COR-L47 (cell line): ENCODE data around the gene ERP29.
"Not testable (repeated sequence)": the region's sequence is repeated elsewhere in the genome, so short reads cannot be mapped to it uniquely, and the experiment has no call there.

Source experiments
- DNase-seq: peaks from one replicate; lab custom pipeline; 2025; lab: John Stamatoyannopoulos, UW

The ERP29 gene

GRCh38 chr12:112004041-112004440, 9.2 kb upstream of the ERP29 start:
- no peak for DNase-seq

DNA sequence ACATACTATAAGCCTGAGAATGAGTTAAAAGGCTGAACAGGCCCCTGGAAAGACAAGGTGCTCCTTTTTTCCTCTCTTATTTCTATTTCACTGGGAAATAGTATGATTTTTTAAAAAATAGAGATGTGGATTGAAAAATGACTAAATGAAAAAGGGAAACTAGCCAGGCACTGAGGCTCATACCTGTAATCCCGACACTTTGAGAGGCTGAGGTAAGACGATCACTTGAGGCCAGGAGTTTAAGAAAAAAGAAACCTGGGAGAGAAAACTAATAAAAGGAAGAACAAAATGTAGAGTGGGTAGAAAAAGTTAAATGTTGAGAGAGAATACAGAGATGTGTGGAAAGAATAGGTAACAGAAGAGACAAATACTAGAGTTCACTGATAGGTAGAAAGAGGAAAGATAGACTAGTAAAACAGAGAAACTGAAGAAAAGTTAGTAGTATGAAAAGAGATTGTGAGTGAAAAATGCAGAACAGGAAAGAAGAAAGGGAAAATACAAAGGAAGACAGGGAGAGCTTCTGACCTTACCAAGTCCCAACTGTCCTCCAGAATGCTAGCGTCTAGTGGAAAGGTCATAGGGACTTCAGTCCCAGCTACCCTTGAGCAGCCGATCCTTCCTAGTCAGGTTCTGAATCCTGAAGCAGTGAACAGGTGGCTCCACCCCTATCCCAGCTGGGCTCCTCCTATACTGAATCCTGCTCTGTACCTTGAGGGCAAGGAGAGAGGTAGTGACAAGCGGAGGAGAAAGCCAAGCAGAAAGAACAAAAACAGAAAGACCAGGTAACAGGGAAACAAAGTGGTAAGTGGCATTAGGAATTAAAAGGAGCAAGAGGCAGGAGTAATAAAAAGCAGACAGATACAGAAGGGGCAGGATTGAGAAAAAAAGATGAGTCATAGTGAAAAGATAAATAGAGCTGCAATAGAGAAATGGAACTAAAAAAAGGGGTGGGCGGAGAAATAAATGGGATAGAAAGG, 7.5 kb upstream of the ERP29 start:
- peak; percentile 2 for DNase-seq

DNA sequence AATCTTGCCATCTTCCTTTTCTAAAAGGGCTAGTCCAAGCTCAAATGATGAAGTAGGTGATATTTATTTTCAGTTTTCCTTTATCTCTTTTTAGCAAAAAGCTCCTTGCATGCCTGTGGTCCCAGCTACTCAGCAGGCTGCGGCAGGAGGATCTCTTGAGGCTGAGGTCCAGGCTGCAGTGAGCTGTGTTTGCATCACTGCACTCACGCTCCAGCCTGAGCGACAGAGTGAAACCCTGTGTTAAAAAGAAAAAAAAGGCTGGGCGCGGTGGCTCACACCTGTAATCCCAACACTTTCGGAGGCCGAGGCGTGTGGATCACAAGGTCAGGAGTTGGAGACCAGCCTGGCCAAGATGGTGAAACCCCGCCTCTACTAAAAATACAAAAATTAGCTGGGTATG, 5.3 kb upstream of the ERP29 start:
- DNase-seq: no peak

DNA sequence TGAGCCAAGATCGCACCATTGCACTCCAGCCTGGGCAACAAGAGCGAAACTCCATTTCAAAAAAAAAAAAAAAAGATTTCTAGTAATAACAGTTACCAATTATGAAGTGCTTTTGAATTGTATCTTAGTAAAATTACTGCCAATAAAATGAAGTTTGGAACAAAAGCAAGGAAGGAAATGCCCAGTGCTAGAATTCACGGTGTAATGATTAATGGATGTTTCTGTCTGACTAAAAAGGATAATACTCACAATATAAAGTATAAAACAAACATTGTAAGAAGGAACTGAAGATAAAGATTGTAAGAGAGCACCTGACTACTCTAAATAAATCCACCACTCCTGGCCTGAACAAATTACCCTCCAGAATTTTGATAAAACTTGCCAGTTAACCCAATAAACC, 4.3 kb upstream of the ERP29 start:
- no peak for DNase-seq

GRCh38 chr12:112009596-112009995, 3.6 kb upstream of the ERP29 start:
- DNase-seq: not testable (repeated sequence)

DNA sequence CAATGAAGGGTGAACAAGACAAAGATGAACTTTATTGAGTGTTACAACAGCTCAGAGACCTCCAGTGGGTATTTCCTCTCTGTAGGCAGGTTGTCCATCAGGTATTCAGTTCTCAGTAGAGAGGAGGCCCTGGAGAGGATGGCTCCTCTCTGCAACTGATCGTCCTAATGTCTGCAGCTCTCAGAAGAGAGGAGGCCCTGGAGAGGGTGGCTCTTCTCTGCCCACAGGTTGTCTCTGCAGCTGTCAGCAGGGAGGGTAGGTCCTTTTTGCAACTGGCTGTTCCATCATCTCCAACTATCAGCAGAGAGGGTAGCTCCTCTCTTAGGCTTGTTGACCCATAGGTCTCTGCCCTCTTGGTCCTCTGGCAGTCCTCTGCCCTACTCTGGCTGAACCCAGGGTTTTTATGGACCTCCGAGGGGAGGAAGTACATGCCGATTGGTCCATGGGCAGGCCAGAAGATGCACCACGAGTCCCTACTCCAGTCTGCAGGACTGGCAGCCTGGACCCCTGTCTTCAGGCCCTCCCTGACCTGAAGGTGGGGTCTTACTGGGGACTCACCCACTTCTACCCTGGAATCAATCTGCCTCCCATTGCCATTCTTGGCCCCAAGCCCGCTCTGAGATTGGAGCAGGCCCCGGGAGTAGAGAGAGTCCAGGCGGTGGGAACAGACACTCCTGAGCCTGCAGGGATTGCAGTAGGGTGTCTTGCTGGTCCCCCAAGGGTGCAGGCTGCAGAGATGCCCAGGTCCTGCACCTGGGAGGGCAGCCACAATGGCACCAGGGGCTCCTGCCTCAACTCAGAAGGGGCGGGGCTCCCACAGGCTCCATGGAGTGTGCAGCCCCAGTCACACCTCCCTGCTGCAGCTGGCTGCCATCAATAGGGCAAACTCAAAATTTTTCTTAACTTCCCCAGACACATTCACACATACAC, 2.5 kb upstream of the ERP29 start:
- no peak for DNase-seq

GRCh38 chr12:112011685-112012084, 1.5 kb upstream of the ERP29 start:
- no peak for DNase-seq

- peak; percentile 84 for DNase-seq
Measured at GRCh38 chr12:112013601-112014402, 576 bp downstream of the ERP29 start.

DNA sequence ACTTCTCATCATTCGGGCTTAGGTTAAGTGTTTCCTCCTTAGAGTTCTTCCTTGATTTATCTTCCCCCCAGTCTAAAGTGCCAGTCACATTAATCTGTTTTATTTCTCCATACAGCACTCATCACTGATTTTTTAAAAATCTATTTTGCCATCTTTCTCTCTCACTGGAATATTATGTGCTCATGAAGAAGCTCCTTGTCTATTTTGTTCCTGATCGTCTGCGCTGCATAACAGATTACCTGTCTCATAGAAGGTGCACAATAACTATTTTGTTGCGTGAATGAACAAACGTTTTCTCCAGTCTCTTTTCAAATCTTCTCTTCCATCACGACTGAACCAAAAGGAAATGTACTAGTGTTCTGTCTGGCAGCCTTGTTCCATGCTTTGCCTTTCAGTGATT, 2.7 kb downstream of the ERP29 start:
- DNase-seq: no peak

- no peak for DNase-seq
Measured at GRCh38 chr12:112017041-112017440, 3.8 kb downstream of the ERP29 start.

DNA sequence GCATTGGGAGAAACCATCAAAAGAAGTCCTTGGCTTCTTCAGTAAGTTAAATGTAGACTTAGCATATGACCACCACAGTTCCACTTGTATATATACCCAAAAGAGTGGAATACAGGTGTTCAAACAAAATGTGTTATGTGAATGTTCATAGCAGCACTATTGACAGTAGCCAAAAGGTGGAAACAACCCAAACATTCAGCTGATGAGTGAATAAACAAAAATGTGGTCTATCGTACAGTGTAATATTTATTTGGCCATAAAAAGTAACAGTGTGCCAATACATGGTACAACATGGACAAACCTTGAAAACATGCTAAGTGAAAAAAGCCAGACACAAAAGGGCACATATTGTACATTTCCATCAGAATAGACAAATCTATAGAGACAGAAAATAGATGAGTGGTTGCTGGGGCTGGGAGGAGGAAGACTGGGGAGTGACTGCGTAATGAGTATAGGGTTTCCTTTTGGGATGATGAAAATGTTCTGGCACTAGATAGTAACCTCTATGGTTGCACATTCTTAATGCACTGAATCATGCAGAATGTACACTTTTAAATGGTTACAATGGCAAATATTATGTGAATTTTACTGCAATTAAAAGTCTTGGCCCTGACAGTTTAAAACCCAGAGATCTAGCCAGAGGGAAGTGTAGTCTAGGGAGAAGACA, 5.5 kb downstream of the ERP29 start:
- no peak for DNase-seq

- DNase-seq: no peak
Measured at GRCh38 chr12:112020947-112021457, 7.8 kb downstream of the ERP29 start.

DNA sequence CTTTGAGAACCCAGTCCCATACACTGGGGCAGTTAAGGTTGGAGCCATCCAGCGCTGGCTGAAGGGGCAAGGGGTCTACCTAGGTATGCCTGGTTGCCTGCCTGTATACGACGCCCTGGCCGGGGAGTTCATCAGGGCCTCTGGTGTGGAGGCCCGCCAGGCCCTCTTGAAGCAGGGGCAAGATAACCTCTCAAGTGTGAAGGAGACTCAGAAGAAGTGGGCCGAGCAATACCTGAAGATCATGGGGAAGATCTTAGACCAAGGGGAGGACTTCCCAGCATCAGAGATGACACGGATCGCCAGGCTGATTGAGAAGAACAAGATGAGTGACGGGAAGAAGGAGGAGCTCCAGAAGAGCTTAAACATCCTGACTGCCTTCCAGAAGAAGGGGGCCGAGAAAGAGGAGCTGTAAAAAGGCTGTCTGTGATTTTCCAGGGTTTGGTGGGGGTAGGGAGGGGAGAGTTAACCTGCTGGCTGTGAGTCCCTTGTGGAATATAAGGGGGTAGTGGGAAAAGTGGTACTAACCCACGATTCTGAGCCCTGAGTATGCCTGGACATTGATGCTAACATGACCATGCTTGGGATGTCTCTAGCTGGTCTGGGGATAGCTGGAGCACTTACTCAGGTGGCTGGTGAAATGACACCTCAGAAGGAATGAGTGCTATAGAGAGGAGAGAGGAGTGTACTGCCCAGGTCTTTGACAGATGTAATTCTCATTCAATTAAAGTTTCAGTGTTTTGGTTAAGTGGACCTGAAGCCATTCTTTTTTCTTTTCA, 9.2 kb downstream of the ERP29 start:
- DNase-seq: no peak

DNA sequence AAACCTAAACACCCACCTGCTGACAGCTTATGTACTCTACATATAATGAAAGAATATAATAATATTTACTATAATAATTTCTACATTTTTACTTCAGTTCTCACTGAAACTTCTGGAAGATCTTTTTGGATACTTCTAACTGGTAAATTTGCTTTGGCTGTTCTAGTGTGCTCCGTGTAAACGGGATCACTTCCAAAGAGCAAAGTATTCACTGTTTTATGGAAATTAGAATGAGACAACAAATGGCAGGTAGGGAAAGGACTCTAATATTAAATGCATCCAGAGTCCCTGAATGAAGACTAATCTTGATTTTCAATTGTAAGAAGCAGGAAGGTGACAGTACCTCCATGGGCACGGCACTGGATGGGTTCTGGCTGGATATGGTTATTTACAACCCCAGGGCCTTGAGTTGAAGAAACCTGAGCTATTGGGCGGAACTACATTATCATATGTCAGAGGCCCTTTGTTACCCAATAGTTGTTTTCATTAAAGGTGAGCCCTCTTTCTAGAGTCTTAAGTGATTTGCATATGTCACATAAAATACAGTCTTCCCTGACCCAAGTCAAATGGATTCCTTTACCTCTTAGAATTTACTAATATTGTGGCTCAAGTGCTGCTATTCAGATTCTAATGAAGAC, 10.7 kb downstream of the ERP29 start:
- DNase-seq: no peak

GRCh38 chr12:112025808-112026375, 12.7 kb downstream of the ERP29 start:
- no peak for DNase-seq

GRCh38 chr12:112029301-112029700, 16.1 kb downstream of the ERP29 start:
- no peak for DNase-seq

- DNase-seq: no peak
Measured at GRCh38 chr12:112031472-112031871, 18.2 kb downstream of the ERP29 start.

DNA sequence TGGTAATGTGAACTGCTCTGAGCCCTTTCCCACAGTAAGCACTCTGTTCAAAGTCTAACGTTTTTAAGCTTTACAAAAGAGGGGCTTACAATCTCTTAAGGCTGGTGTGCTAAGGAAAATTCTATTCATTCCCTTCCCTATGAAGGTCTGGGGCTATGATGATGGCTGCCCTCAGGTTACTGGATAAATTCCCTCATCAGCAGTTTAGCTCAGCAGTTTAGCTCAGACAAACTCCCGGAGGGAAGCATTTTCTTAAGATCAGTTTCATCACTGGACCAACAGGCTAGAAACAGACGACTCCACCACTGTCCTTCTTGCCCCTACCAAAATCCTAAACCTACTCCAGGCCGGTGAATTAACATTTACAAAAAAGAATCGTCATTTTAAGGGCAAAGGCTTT, 19.1 kb downstream of the ERP29 start:
- no peak for DNase-seq

DNA sequence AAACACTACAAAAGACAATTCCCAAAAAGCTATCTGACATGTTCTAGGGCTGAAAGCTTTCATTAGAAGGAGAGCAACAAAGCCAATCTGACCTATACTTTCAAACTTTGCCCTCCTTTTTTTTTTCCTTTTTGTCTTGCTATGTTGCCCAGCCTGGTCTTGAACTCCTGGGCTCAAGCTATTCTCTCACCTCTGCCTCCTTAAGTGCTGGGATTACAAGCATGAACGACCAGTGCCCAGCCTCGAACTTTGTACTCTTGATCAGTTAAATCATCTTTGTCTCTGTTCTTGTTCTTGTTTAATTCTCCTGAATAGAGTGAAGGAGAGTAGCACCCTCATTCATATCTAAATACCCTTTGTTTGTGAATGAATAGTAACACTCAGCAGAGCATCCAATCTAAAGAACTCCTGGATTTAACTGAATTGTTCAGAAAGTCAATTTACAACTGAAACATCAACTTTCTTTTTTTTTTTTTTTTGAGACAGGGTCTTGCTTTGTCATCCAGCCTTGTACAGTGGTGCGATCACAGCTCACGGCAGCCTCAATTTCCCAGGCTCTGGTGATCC, 22.1 kb downstream of the ERP29 start:
- DNase-seq: no peak
